ENCODE data around the gene GRIN2C. TPM values are rescaled to one million over a fixed set of nuclear protein-coding genes. Genes with fewer than 3 reads are reported as not detected.
A peak's percentile ranks its signal among the peaks of the same experiment; 100 is the strongest.

Gene GRIN2C
- total RNA-seq, 1 donor from 2014 or later: not detected

DNA sequence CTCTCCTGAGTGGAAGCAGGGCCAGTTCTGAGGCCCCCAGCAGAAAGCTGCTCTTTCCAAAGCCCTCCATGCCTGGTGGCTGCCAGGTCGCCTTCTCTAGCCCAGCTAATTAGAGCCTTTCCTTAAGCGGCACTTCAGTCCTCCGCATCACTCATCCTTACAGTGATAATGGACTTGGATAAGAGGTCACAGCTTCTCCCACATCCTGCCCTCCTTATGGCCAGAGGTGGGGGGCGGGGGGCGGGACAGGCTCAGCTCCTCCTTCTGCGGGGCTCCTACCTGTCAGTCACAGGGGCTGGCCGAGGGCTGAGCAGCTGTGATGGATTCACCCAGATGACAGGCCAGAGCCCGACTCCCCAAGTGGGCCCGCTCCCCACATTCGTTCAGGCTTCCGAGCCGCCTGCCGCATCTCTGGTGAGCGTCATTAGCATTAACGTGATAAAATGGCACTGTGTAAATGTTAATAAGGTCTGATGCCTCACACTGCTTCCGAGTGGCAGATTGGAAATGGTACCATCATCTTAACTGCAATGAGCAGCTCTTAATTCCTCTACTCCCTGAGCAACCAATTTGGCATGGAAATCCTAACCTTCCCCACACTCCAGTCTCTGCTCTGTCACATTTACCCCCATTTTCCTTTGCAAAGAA lies 41.3 kb downstream of the GRIN2C start:
- Mint-ChIP-seq H3K36me3 (peaks cover 7% of the 10 kb centered on the region), H3K27me3 (ENCODE audit: insufficient read depth, low read depth) (peaks cover 2% of the 10 kb centered on the region), H3K9me3 (no peaks in the 10 kb centered on the region), H3K27ac (peak overlapping the region; percentile 74), H3K4me3 (no peak overlapping the region), H3K4me1 (peaks cover 47% of the 10 kb centered on the region)
- no peaks in the 10 kb centered on the region for H3K9me3 ChIP-seq (ENCODE audit: low read depth)
- H3K4me1 ChIP-seq: peaks cover 7% of the 10 kb centered on the region
- no peak for TF ChIP-seq EZH2phosphoT487 (IDR thresholded peaks at IDR 0.05)
- TF ChIP-seq, protein P1, sequence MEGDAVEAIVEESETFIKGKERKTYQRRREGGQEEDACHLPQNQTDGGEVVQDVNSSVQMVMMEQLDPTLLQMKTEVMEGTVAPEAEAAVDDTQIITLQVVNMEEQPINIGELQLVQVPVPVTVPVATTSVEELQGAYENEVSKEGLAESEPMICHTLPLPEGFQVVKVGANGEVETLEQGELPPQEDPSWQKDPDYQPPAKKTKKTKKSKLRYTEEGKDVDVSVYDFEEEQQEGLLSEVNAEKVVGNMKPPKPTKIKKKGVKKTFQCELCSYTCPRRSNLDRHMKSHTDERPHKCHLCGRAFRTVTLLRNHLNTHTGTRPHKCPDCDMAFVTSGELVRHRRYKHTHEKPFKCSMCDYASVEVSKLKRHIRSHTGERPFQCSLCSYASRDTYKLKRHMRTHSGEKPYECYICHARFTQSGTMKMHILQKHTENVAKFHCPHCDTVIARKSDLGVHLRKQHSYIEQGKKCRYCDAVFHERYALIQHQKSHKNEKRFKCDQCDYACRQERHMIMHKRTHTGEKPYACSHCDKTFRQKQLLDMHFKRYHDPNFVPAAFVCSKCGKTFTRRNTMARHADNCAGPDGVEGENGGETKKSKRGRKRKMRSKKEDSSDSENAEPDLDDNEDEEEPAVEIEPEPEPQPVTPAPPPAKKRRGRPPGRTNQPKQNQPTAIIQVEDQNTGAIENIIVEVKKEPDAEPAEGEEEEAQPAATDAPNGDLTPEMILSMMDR (IDR thresholded peaks at IDR 0.05): no peak
- no peak for TF ChIP-seq EZH2 (IDR thresholded peaks at IDR 0.05)
- no peaks in the 10 kb centered on the region for H3K27me3 ChIP-seq
- DNase-seq (ENCODE audit: low spot score): no peak
- H3K36me3 ChIP-seq: no peaks in the 10 kb centered on the region
- no peak overlapping the region for H3K4me2 ChIP-seq
- no peak overlapping the region for H3K27ac ChIP-seq
- H3K4me3 ChIP-seq: no peak overlapping the region
- H3F3A ChIP-seq (ENCODE audit: low read depth): peaks cover 3% of the 10 kb centered on the region
- no peaks in the 10 kb centered on the region for H3K79me2 ChIP-seq (ENCODE audit: low read depth)
- H2AFZ ChIP-seq (replicated peaks): no peak overlapping the region
- H4K20me1 ChIP-seq (ENCODE audit: low read depth): no peaks in the 10 kb centered on the region
- no peak overlapping the region for H3K9ac ChIP-seq

DNA sequence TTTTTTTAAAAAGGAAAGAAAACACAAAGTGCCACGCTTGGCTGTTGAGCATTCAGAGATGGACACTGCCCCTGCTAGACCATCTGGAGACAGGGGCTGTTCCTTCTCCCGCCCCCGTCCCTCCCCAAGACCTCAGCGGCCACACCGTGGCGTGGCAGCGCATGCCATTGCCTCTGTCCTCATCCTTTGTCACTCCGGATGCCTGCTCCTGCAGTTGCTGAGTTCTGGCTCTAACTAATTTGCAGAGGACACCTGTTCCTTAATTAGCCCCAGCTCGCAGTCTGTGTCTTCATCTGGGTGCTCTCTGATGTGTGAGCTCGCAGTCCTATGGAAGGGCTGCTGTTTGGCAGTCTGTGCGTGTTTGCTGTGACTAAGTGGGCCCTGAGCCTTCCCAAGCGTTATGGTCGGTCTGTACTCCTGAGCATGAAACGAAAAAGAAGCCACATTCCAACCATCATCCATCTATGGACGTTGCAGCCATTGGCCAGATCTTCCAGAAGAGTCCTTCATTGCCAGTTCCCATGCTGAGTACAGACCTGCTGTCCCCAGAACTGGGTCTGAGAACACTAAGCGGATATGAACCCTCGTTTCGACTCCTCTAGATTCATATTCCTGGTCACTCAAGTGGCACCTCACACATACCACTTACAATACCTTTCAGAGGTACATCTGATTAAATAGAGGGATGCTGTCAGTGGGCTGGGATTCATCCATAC lies 42.6 kb downstream of the GRIN2C start:
- Histone ChIP-seq H3K9me3 (ENCODE audit: low read depth) (no peaks in the 10 kb centered on the region), H3K4me3 (no peak overlapping the region), H3F3A (ENCODE audit: low read depth) (peaks cover 3% of the 10 kb centered on the region), H3K27me3 (no peaks in the 10 kb centered on the region), H3K36me3 (no peaks in the 10 kb centered on the region), H3K4me2 (no peak overlapping the region), H4K20me1 (ENCODE audit: low read depth) (peaks cover 12% of the 10 kb centered on the region), H3K4me1 (peaks cover 19% of the 10 kb centered on the region), H2AFZ (replicated peaks) (no peak overlapping the region), H3K79me2 (ENCODE audit: low read depth) (no peaks in the 10 kb centered on the region), H3K27ac (no peak overlapping the region), H3K9ac (no peak overlapping the region)
- Mint-ChIP-seq H3K4me1 (peaks cover 49% of the 10 kb centered on the region), H3K36me3 (peaks cover 7% of the 10 kb centered on the region), H3K4me3 (no peak overlapping the region), H3K9me3 (no peaks in the 10 kb centered on the region), H3K27ac (no peak overlapping the region), H3K27me3 (ENCODE audit: insufficient read depth, low read depth) (peaks cover 2% of the 10 kb centered on the region)
- no peak for DNase-seq (ENCODE audit: low spot score)
- TF ChIP-seq EZH2 (IDR thresholded peaks at IDR 0.05) (no peak), EZH2phosphoT487 (IDR thresholded peaks at IDR 0.05) (no peak)
- TF ChIP-seq, protein P1 (IDR thresholded peaks at IDR 0.05): no peak

DNA sequence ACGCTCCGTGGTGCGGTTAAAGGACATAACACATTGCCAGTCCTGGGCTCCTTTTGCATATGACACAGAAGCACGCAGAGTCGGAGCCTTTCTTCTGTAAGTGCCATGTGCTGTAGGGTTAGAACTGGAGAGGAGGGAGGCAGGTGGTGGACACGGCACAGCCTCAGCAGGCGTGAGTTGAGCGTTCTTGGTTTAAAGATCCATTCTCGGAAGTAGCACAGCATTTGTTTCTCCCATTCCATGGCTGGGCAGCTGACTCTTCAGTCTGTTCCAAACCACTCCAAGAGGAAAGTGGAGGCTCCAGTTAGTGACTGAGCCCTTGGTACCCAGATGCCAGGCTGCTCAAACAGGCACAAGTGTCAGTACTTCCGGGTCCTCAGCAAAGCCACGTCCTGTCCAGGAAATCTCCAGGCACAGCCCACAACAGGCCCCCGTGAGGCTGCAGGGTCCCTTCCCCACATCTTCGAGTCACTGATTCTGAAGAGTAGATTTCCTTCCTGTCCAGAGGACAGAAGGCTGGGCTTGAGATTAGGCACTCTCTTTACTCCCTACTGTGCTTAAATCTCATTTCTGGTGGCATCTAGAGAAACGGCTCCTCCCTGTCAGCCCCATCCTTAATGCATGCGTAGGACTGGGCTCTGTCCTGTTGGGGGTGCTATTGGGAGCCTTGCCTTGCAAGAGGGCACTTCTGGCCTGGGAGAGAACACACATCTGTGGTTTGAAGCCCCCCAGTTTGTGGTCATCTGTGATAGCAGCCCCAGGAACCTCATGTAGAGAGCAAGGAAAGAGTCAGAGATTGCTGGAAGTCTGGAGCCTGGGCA lies 43.9 kb downstream of the GRIN2C start:
- Mint-ChIP-seq H3K27me3 (ENCODE audit: insufficient read depth, low read depth) (peaks cover 2% of the 10 kb centered on the region), H3K4me1 (peaks cover 40% of the 10 kb centered on the region), H3K36me3 (peaks cover 7% of the 10 kb centered on the region), H3K4me3 (peak overlapping the region; percentile 56), H3K9me3 (no peaks in the 10 kb centered on the region), H3K27ac (no peak overlapping the region)
- DNase-seq (ENCODE audit: low spot score): peak; percentile 80
- H3K4me1 ChIP-seq: peaks cover 22% of the 10 kb centered on the region
- no peak overlapping the region for H3K4me2 ChIP-seq
- no peaks in the 10 kb centered on the region for H3K27me3 ChIP-seq
- no peaks in the 10 kb centered on the region for H3K79me2 ChIP-seq (ENCODE audit: low read depth)
- H3K36me3 ChIP-seq: no peaks in the 10 kb centered on the region
- H4K20me1 ChIP-seq (ENCODE audit: low read depth): peaks cover 23% of the 10 kb centered on the region
- H3K27ac ChIP-seq: no peak overlapping the region
- H2AFZ ChIP-seq (replicated peaks): no peak overlapping the region
- H3K9me3 ChIP-seq (ENCODE audit: low read depth): no peaks in the 10 kb centered on the region
- peaks cover 3% of the 10 kb centered on the region for H3F3A ChIP-seq (ENCODE audit: low read depth)
- H3K9ac ChIP-seq: no peak overlapping the region
- H3K4me3 ChIP-seq: no peak overlapping the region
- TF ChIP-seq EZH2 (IDR thresholded peaks at IDR 0.05) (no peak), EZH2phosphoT487 (IDR thresholded peaks at IDR 0.05) (no peak)
- TF ChIP-seq, protein P1 (IDR thresholded peaks at IDR 0.05): peak; percentile 71
